Measurements from ENCODE around the gene EEFSEC. TPM values are rescaled to one million over a fixed set of nuclear protein-coding genes. Genes with fewer than 3 reads are reported as not detected.

The EEFSEC gene
- total and polyA plus RNA-seq, 4 donors = 9.8 to 20.1 (median 11.6) TPM

- no peak for DNase-seq
- no peak for TF ChIP-seq CTCF (IDR thresholded peaks at IDR 0.05; ENCODE audit: control extremely low read depth, extremely low read depth)
- ATAC-seq (ENCODE audit: insufficient read depth, low FRiP score) = no peak
- Histone ChIP-seq H3K36me3 (ENCODE audit: control insufficient read depth in 4 of 4, insufficient read depth in 4 of 4, low read length in 4 of 4) (peaks cover 3 to 11% (median 6%) of the 10 kb centered on the region in 4 donors), H3K27me3 (ENCODE audit: control insufficient read depth in 3 of 3, insufficient read depth in 3 of 3, low read length in 2 of 3) (no peaks in the 10 kb centered on the region), H3K9ac (ENCODE audit: insufficient read depth in 1 of 2, low read length in 2 of 2) (no peak overlapping the region), H3K4me1 (ENCODE audit: control insufficient read depth in 5 of 5, insufficient read depth in 5 of 5, low read length in 5 of 5) (peaks cover 0 to 3% (median 0%) of the 10 kb centered on the region in 5 donors), H3K9me3 (ENCODE audit: control insufficient read depth in 4 of 4, insufficient read depth in 3 of 4, low read length in 3 of 4) (peaks cover 0 to 7% (median 5%) of the 10 kb centered on the region in 4 donors), H3K27ac (ENCODE audit: low read depth in 1 of 2, low read length in 1 of 2) (no peak overlapping the region), H3K4me3 (no peak overlapping the region)
- 73 to 96% methylated on average over 1 of the region's 1 CpG for WGBS, 2 donors
Observed at GRCh38 chr3:128260275-128260674, 107.0 kb downstream of the EEFSEC start.

GRCh38 chr3:128262457-128262856 lies 109.2 kb downstream of the EEFSEC start:
- Histone ChIP-seq H3K27me3 (ENCODE audit: control insufficient read depth in 3 of 3, insufficient read depth in 3 of 3, low read length in 2 of 3) (no peaks in the 10 kb centered on the region), H3K4me3 (no peak overlapping the region), H3K9ac (ENCODE audit: insufficient read depth in 1 of 2, low read length in 2 of 2) (no peak overlapping the region), H3K9me3 (ENCODE audit: control insufficient read depth in 4 of 4, insufficient read depth in 3 of 4, low read length in 3 of 4) (peaks cover 0 to 7% (median 5%) of the 10 kb centered on the region in 4 donors), H3K4me1 (ENCODE audit: control insufficient read depth in 5 of 5, insufficient read depth in 5 of 5, low read length in 5 of 5) (peaks cover 0 to 7% (median 0%) of the 10 kb centered on the region in 5 donors), H3K36me3 (ENCODE audit: control insufficient read depth in 4 of 4, insufficient read depth in 4 of 4, low read length in 4 of 4) (peaks cover 3 to 12% (median 6%) of the 10 kb centered on the region in 4 donors), H3K27ac (ENCODE audit: low read depth in 1 of 2, low read length in 1 of 2) (no peak overlapping the region)
- no peak for ATAC-seq (ENCODE audit: insufficient read depth, low FRiP score)
- DNase-seq = no peak
- no peak for TF ChIP-seq CTCF (IDR thresholded peaks at IDR 0.05; ENCODE audit: control extremely low read depth, extremely low read depth)
- WGBS, 2 donors = 87 to 98% methylated on average over 3 of the region's 3 CpGs

GRCh38 chr3:128263118-128263517 lies 109.8 kb downstream of the EEFSEC start:
- H3K27ac ChIP-seq (ENCODE audit: low read depth in 1 of 2, low read length in 1 of 2) = no peak overlapping the region
- H3K27me3 ChIP-seq (ENCODE audit: control insufficient read depth in 3 of 3, insufficient read depth in 3 of 3, low read length in 2 of 3) = no peaks in the 10 kb centered on the region
- no peak for TF ChIP-seq CTCF (IDR thresholded peaks at IDR 0.05; ENCODE audit: control extremely low read depth, extremely low read depth)
- H3K9ac ChIP-seq (ENCODE audit: insufficient read depth in 1 of 2, low read length in 2 of 2) = no peak overlapping the region
- peaks cover 3 to 12% (median 7%) of the 10 kb centered on the region in 4 donors for H3K36me3 ChIP-seq (ENCODE audit: control insufficient read depth in 4 of 4, insufficient read depth in 4 of 4, low read length in 4 of 4)
- WGBS, 2 donors = 92 to 93% methylated on average over 8 of the region's 8 CpGs
- no peak for ATAC-seq (ENCODE audit: insufficient read depth, low FRiP score)
- H3K4me3 ChIP-seq = no peak overlapping the region
- H3K9me3 ChIP-seq (ENCODE audit: control insufficient read depth in 4 of 4, insufficient read depth in 3 of 4, low read length in 3 of 4) = peaks cover 0 to 7% (median 5%) of the 10 kb centered on the region in 4 donors
- DNase-seq = no peak
- H3K4me1 ChIP-seq (ENCODE audit: control insufficient read depth in 5 of 5, insufficient read depth in 5 of 5, low read length in 5 of 5) = peaks cover 0 to 7% (median 0%) of the 10 kb centered on the region in 5 donors

GRCh38 chr3:128263946-128264345 lies 110.7 kb downstream of the EEFSEC start:
- WGBS, 2 donors = 93% methylated on average over 6 of the region's 6 CpGs
- no peak for ATAC-seq (ENCODE audit: insufficient read depth, low FRiP score)
- H3K9ac ChIP-seq (ENCODE audit: insufficient read depth in 1 of 2, low read length in 2 of 2) = no peak overlapping the region

More at GRCh38 chr3:128263946-128264345, 110.7 kb downstream of the EEFSEC start:
- Histone ChIP-seq H3K4me3 (no peak overlapping the region), H3K27ac (ENCODE audit: low read depth in 1 of 2, low read length in 1 of 2) (no peak overlapping the region), H3K27me3 (ENCODE audit: control insufficient read depth in 3 of 3, insufficient read depth in 3 of 3, low read length in 2 of 3) (no peaks in the 10 kb centered on the region), H3K9me3 (ENCODE audit: control insufficient read depth in 4 of 4, insufficient read depth in 3 of 4, low read length in 3 of 4) (peaks cover 0 to 7% (median 5%) of the 10 kb centered on the region in 4 donors), H3K4me1 (ENCODE audit: control insufficient read depth in 5 of 5, insufficient read depth in 5 of 5, low read length in 5 of 5) (peaks cover 0 to 7% (median 0%) of the 10 kb centered on the region in 5 donors), H3K36me3 (ENCODE audit: control insufficient read depth in 4 of 4, insufficient read depth in 4 of 4, low read length in 4 of 4) (peaks cover 3 to 14% (median 7%) of the 10 kb centered on the region in 4 donors)
- DNase-seq = no peak
- no peak for TF ChIP-seq CTCF (IDR thresholded peaks at IDR 0.05; ENCODE audit: control extremely low read depth, extremely low read depth)

Data from lung (tissue), 12 donors.